H1 (cell line): ENCODE results near the gene MOB2. TPM values are rescaled to one million over a fixed set of nuclear protein-coding genes. Genes with fewer than 3 reads are reported as not detected.
A peak's percentile ranks its signal among the peaks of the same experiment; 100 is the strongest.

ENCODE experiments used
- CTCF ChIA-PET: fragments of 300-600 bp; sonication (Branson Sonifier 250); formaldehyde crosslinking; loops from one replicate; lab custom pipeline; 2021; ENCODE audit not compliant: partially characterized antibody; lab: Charles Lee
- POLR2A ChIA-PET: fragments of 300-600 bp; sonication (Branson Sonifier 250); formaldehyde crosslinking; loops from one replicate; lab custom pipeline; 2021; ENCODE audit warnings: inconsistent platforms; ENCODE audit not compliant: partially characterized antibody; lab: Charles Lee
- DNase-seq, 2 experiments: peaks; one replicate each; pipeline versions ENCODE4 v3.0.0 to v3.0.0-alpha.2; 2010 to 2022; ENCODE audit warnings: low spot score in 2 of 2, low read depth in 1 of 2, mixed read lengths in 1 of 2
- FAIRE-seq: peaks from 2 replicates; lab custom pipeline; 2011; peaks lifted over from hg19 to GRCh38; lab: Jason Lieb, UNC
- H2AFZ ChIP-seq: 2 replicates; pipeline ENCODE4 v1.8.1; 2012; ENCODE audit warnings: low read length, inconsistent platforms
- H2AK5ac ChIP-seq: 2 replicates; pipeline ENCODE4 v1.6.1; 2013; ENCODE audit warnings: low read depth, low read length
- H2BK120ac ChIP-seq: replicated peaks from 2 replicates; pipeline ENCODE3; 2013; ENCODE audit warnings: low read depth, low read length, inconsistent platforms
- H2BK12ac ChIP-seq: 2 replicates; pipeline ENCODE4 v1.6.1; 2013; ENCODE audit warnings: low read depth, low read length
- H2BK15ac ChIP-seq: 2 replicates; pipeline ENCODE4 v1.6.1; 2013; ENCODE audit warnings: low read length
- H2BK20ac ChIP-seq: 2 replicates; pipeline ENCODE4 v1.6.1; 2013; ENCODE audit warnings: low read length
- H2BK5ac ChIP-seq: 2 replicates; pipeline ENCODE4 v1.6.1; 2013; ENCODE audit warnings: low read depth, low read length
- H3K14ac ChIP-seq: 2 replicates; pipeline ENCODE4 v1.6.1; 2013; ENCODE audit warnings: inconsistent platforms; ENCODE audit not compliant: insufficient read length
- H3K18ac ChIP-seq: 2 replicates; pipeline ENCODE4 v1.6.1; 2013; ENCODE audit warnings: low read length; ENCODE audit errors: extremely low read depth
- H3K23ac ChIP-seq: 2 replicates; pipeline ENCODE4 v1.6.1; 2013; ENCODE audit warnings: inconsistent platforms; ENCODE audit not compliant: insufficient read length
- H3K23me2 ChIP-seq: 2 replicates; pipeline ENCODE4 v1.6.1; 2013; ENCODE audit warnings: low read depth, low read length
- H3K27ac ChIP-seq: 2 replicates; pipeline ENCODE4 v1.6.1; 2011; ENCODE audit warnings: low read depth, low read length, inconsistent platforms
- H3K27me3 ChIP-seq, 4 experiments: replicated peaks in 1 of 4; 1 replicate in 1 of 4; 2 replicates in 3 of 4; pipeline versions ENCODE4 v1.6.1 to v1.8.1; 2011 to 2013; ENCODE audit warnings: low read length in 3 of 4, mild to moderate bottlenecking in 3 of 4, inconsistent platforms in 2 of 4, mixed read lengths in 2 of 4, moderate library complexity in 1 of 4; ENCODE audit not compliant: control insufficient read depth in 3 of 4, insufficient read depth in 3 of 4; ENCODE audit errors: extremely low read depth in 1 of 4
- H3K36me3 ChIP-seq, 4 experiments: 2 replicates each; pipeline versions ENCODE4 v1.6.1 to v1.8.1; 2011 to 2013; ENCODE audit warnings: mild to moderate bottlenecking in 4 of 4, low read length in 3 of 4, moderate library complexity in 2 of 4, control low read depth in 1 of 4, inconsistent platforms in 1 of 4; ENCODE audit not compliant: insufficient read depth in 4 of 4, control insufficient read depth in 2 of 4
- H3K4ac ChIP-seq: replicated peaks from 2 replicates; pipeline ENCODE3; 2013; ENCODE audit warnings: low read length, low read depth, mixed read lengths, inconsistent platforms; ENCODE audit not compliant: insufficient read length
- H3K4me1 ChIP-seq, 4 experiments: replicated peaks in 1 of 4; 1 replicate in 1 of 4; 2 replicates in 3 of 4; pipeline versions ENCODE4 v1.6.1 to v1.8.1; 2011 to 2013; ENCODE audit warnings: low read length in 3 of 4, inconsistent platforms in 2 of 4, mixed read lengths in 1 of 4; ENCODE audit not compliant: insufficient read depth in 4 of 4, control insufficient read depth in 3 of 4
- H3K4me2 ChIP-seq, 2 experiments: 2 replicates each; pipeline versions ENCODE4 v1.6.1 to v1.8.1; 2011 to 2013; ENCODE audit warnings: low read depth in 2 of 2, low read length in 2 of 2, control low read depth in 1 of 2, inconsistent platforms in 1 of 2, mild to moderate bottlenecking in 1 of 2; ENCODE audit not compliant: insufficient read depth in 1 of 2
- H3K4me3 ChIP-seq, 4 experiments: fragments of 200-600, 300-600 bp in 1 of 4; sonication (generic), shearing (Covaris generic), sonication (Bioruptor Twin) in 1 of 4; 2 replicates each; pipeline versions ENCODE4 v1.5.1 to v1.8.1; 2011 to 2016; ENCODE audit warnings: low read length in 4 of 4, low read depth in 3 of 4, control low read depth in 2 of 4, inconsistent platforms in 2 of 4, mild to moderate bottlenecking in 2 of 4, mixed read lengths in 1 of 4, moderate library complexity in 1 of 4; ENCODE audit not compliant: insufficient read depth in 2 of 4; ENCODE audit errors: extremely low read depth in 1 of 4
- H3K56ac ChIP-seq: replicated peaks from 2 replicates; pipeline ENCODE3; 2013; ENCODE audit warnings: low read depth, mild to moderate bottlenecking, mixed read lengths, low read length, inconsistent platforms; ENCODE audit not compliant: insufficient read length
- H3K79me1 ChIP-seq: 2 replicates; pipeline ENCODE4 v1.6.1; 2013; ENCODE audit warnings: low read depth, low read length, control low read depth
- H3K79me2 ChIP-seq, 2 experiments: 2 replicates each; pipeline versions ENCODE4 v1.6.1 to v1.8.1; 2012 to 2013; ENCODE audit warnings: low read length in 2 of 2, mild to moderate bottlenecking in 2 of 2, inconsistent platforms in 1 of 2; ENCODE audit not compliant: insufficient read depth in 2 of 2, control insufficient read depth in 1 of 2
- H3K9ac ChIP-seq, 4 experiments: replicated peaks in 1 of 4; 1 replicate in 1 of 4; 2 replicates in 3 of 4; pipeline versions ENCODE4 v1.6.1 to v1.8.1; 2011 to 2013; ENCODE audit warnings: low read depth in 3 of 4, low read length in 3 of 4, control low read depth in 2 of 4, mild to moderate bottlenecking in 2 of 4, moderate library complexity in 2 of 4, inconsistent platforms in 1 of 4; ENCODE audit errors: extremely low read depth in 1 of 4
- H3K9me3 ChIP-seq, 2 experiments: 2 replicates each; pipeline versions ENCODE4 v1.6.1 to v1.8.1; 2012 to 2013; ENCODE audit warnings: mild to moderate bottlenecking in 2 of 2, moderate library complexity in 2 of 2, control low read depth in 1 of 2, inconsistent platforms in 1 of 2, low read depth in 1 of 2, low read length in 1 of 2, mixed read lengths in 1 of 2; ENCODE audit not compliant: insufficient read depth in 2 of 2
- H4K20me1 ChIP-seq, 2 experiments: replicated peaks in 1 of 2; 2 replicates each; pipeline versions ENCODE3 to v1.8.1; 2011 to 2013; ENCODE audit warnings: inconsistent platforms in 2 of 2, low read length in 2 of 2, mild to moderate bottlenecking in 1 of 2; ENCODE audit not compliant: insufficient read depth in 2 of 2, control insufficient read depth in 1 of 2
- H4K5ac ChIP-seq: 2 replicates; pipeline ENCODE4 v1.6.1; 2013; ENCODE audit warnings: low read length, low read depth, mixed read lengths, inconsistent platforms; ENCODE audit not compliant: insufficient read length
- H4K8ac ChIP-seq: 2 replicates; pipeline ENCODE4 v1.8.0; 2013; ENCODE audit warnings: mild to moderate bottlenecking, moderate library complexity, low read length, inconsistent platforms; ENCODE audit not compliant: insufficient read depth; ENCODE audit errors: extremely low read depth
- H4K91ac ChIP-seq: replicated peaks from 2 replicates; pipeline ENCODE3; 2013; ENCODE audit warnings: low read length, mixed read lengths, inconsistent platforms; ENCODE audit not compliant: insufficient read length
- HDAC2 ChIP-seq, 2 experiments: fragments of 300-600 bp in 1 of 2; sonication (generic) in 1 of 2; IDR thresholded peaks; 2 replicates each; pipeline ENCODE4 v1.6.1; 2011 to 2012; ENCODE audit warnings: low read depth in 2 of 2, low read length in 2 of 2, mild to moderate bottlenecking in 2 of 2, moderate library complexity in 2 of 2, borderline replicate concordance in 1 of 2, inconsistent platforms in 1 of 2
- RAD21 ChIP-seq, 2 experiments: IDR thresholded peaks in 1 of 2; conservative IDR thresholded peaks in 1 of 2; 2 replicates each; pipeline ENCODE4 v1.6.1; 2011; ENCODE audit warnings: low read depth in 2 of 2, low read length in 2 of 2, improper control_type of control experiment in 1 of 2, inconsistent platforms in 1 of 2, mild to moderate bottlenecking in 1 of 2, moderate library complexity in 1 of 2
- SIN3A ChIP-seq, 2 experiments: IDR thresholded peaks in 1 of 2; conservative IDR thresholded peaks in 1 of 2; 2 replicates each; pipeline ENCODE4 v1.6.1; 2011 to 2012; ENCODE audit warnings: low read length in 2 of 2, improper control_type of control experiment in 1 of 2, low read depth in 1 of 2, mild to moderate bottlenecking in 1 of 2
- WGBS, 2 experiments: shearing (Covaris generic) in 1 of 2; methylation state at CpG; one replicate each; pipeline versions ENCODE4 v1.1.6 to v1.1.7; 2013 to 2015; ENCODE audit warnings: low lambda C conversion rate in 2 of 2, mixed read lengths in 2 of 2, inconsistent platforms in 1 of 2, low coverage in 1 of 2, missing lambda C conversion rate in 1 of 2; ENCODE audit not compliant: insufficient replicate concordance in 2 of 2, insufficient coverage in 1 of 2, insufficient read length in 1 of 2; ENCODE audit errors: extremely low coverage in 1 of 2, missing lambda C conversion rate in 1 of 2; 5-methylcytosine and 5-hydroxymethylcytosine counted together
- polyA plus RNA-seq, 7 experiments: library from polyadenylated mRNA; depleted of rRNA in 3 of 7; stranded (reverse) in 5 of 7; unstranded in 2 of 7; fragments of >200 nt in 5 of 7; fragments of 200-250 nt in 2 of 7; gene quantifications; 1 replicate in 5 of 7; 2 replicates in 1 of 7; 4 replicates in 1 of 7; pipeline versions ENCODE4 v1.2.1 to v1.2.3, GENCODE V29; 2011 to 2013; ENCODE audit warnings: missing spikeins in 2 of 7, mixed read lengths in 2 of 7
- total RNA-seq: library from RNA; stranded (reverse); fragmentation: NEBNext Ultra II Directional; extraction: Animal tissue kit (Norgen Biotek cat#: 25700); gene quantifications from 2 replicates; pipeline ENCODE4 v1.2.1, GENCODE V29; 2021
- TF ChIP-seq, protein P1 (sequence below), 3 experiments: IDR thresholded peaks; 1 replicate in 2 of 3; 2 replicates in 1 of 3; pipeline versions ENCODE4 v1.5.1 to v1.6.1; 2011; ENCODE audit warnings: low read length in 3 of 3, mild to moderate bottlenecking in 3 of 3, inconsistent platforms in 2 of 3, low read depth in 1 of 3, moderate library complexity in 1 of 3; ENCODE audit not compliant: insufficient read depth in 1 of 3; ENCODE audit errors: control extremely low read depth in 1 of 3

Gene MOB2
- total and polyA plus RNA-seq, 2 of the 8 experiments (the other 6 are each of a cell fraction or from before 2014, with no cell fraction given): 18.6 to 28.2 TPM

DNA sequence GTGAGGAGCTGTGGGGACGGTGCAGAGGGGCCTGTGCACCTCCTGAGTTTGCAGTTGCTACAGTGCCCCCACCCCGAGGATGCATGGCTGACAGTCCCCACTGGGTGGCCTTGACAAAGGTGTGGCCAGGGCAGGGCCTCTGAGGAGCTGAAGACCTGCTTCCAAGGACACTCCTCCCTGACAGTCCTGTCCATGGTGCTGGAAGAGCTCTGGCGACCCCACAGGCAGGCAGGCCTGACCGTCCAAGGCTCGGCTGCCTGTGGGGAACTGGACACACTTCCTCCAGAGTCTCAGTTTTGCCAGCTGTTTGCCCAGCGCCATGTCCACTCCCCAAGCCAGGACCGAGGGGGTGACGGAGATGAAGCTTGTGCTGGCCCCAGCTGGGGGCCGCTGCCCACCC lies 64.1 kb downstream of the MOB2 start:
- TF ChIP-seq, protein P1, sequence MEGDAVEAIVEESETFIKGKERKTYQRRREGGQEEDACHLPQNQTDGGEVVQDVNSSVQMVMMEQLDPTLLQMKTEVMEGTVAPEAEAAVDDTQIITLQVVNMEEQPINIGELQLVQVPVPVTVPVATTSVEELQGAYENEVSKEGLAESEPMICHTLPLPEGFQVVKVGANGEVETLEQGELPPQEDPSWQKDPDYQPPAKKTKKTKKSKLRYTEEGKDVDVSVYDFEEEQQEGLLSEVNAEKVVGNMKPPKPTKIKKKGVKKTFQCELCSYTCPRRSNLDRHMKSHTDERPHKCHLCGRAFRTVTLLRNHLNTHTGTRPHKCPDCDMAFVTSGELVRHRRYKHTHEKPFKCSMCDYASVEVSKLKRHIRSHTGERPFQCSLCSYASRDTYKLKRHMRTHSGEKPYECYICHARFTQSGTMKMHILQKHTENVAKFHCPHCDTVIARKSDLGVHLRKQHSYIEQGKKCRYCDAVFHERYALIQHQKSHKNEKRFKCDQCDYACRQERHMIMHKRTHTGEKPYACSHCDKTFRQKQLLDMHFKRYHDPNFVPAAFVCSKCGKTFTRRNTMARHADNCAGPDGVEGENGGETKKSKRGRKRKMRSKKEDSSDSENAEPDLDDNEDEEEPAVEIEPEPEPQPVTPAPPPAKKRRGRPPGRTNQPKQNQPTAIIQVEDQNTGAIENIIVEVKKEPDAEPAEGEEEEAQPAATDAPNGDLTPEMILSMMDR (IDR thresholded peaks at IDR 0.05; ENCODE audit: control extremely low read depth in 1 of 3, insufficient read depth in 1 of 3, low read depth in 1 of 3, low read length in 3 of 3): peak in 2 of 3 experiments; percentile 2 to 26; a peak in 1 of 4 replicates
- TF ChIP-seq RAD21 (IDR thresholded peaks at IDR 0.05 in 1 of 2, conservative IDR thresholded peaks at IDR 0.05 in 1 of 2; ENCODE audit: low read depth in 2 of 2, low read length in 2 of 2) (peak in 1 of 2 experiments; percentile 14; a peak in 1 of 4 replicates), HDAC2 (IDR thresholded peaks at IDR 0.05; ENCODE audit: borderline replicate concordance in 1 of 2, low read depth in 2 of 2, low read length in 2 of 2) (no peak), SIN3A (conservative IDR thresholded peaks at IDR 0.05 in 1 of 2, IDR thresholded peaks at IDR 0.05 in 1 of 2; ENCODE audit: low read depth in 1 of 2, low read length in 2 of 2) (peak in 1 of 2 experiments; percentile 76; a peak in 2 of 4 replicates)
- ChIA-PET POLR2A (no interaction called here), CTCF (interaction anchor here (0.6 to 2.0 kb wide), 11 partner anchors 10 to 217 kb away, joined by 3 to 7 read pairs (median 3); no protein-coding TSS in a partner anchor)

More for the DNA sequence above, 64.1 kb downstream of the MOB2 start:
- FAIRE-seq (no peak), DNase-seq (no peak)
- no peak overlapping the region for H2BK12ac ChIP-seq
- no peak overlapping the region for H4K5ac ChIP-seq
- H3K36me3 ChIP-seq: no peaks in the 10 kb centered on the region
- no peak overlapping the region for H3K4me3 ChIP-seq
- peaks cover 15 to 18% of the 10 kb centered on the region in 2 experiments for H3K9me3 ChIP-seq
- no peak overlapping the region for H2AK5ac ChIP-seq
- H3K79me1 ChIP-seq: peaks cover 11% of the 10 kb centered on the region
- no peak overlapping the region for H3K9ac ChIP-seq
- no peak overlapping the region; the same call in 1 of the 2 replicates for H4K8ac ChIP-seq
- no peak overlapping the region for H3K18ac ChIP-seq
- H3K56ac ChIP-seq: no peak overlapping the region
- no peak overlapping the region for H2BK15ac ChIP-seq
- H3K23me2 ChIP-seq: no peaks in the 10 kb centered on the region
- no peak overlapping the region for H3K4me2 ChIP-seq
- H2BK120ac ChIP-seq: no peak overlapping the region
- no peak overlapping the region for H2BK20ac ChIP-seq
- H4K91ac ChIP-seq: no peak overlapping the region
- H3K14ac ChIP-seq: no peak overlapping the region
- H2BK5ac ChIP-seq: no peak overlapping the region
- no peaks in the 10 kb centered on the region for H3K4me1 ChIP-seq
- no peak overlapping the region for H3K4ac ChIP-seq
- no peak overlapping the region for H2AFZ ChIP-seq
- 82% methylated on average over 8 of the region's 9 CpGs; no CpG with 5 or more reads in 1 of the 2 experiments for WGBS, 2 experiments
- no peak overlapping the region for H3K23ac ChIP-seq
- peaks cover 11 to 21% of the 10 kb centered on the region in 2 experiments for H4K20me1 ChIP-seq
- peaks cover 0 to 6% of the 10 kb centered on the region in 2 experiments; a peak in 1 of 4 replicates for H3K79me2 ChIP-seq
- H3K27ac ChIP-seq: no peak overlapping the region
- no peaks in the 10 kb centered on the region for H3K27me3 ChIP-seq
